ENCODE data around the gene ZNF217.
A peak's percentile ranks its signal among the peaks of the same experiment; 100 is the strongest.
"Not testable (repeated sequence)": the region's sequence is repeated elsewhere in the genome, so short reads cannot be mapped to it uniquely, and the experiment has no call there.

ZNF217 gene

GRCh38 chr20:53593466-53594007, at the start of gene ZNF217:
Gene ZNF217, minus strand, starts transcription at chr20:53593839. Its CDS starts 11,013 bp downstream, at chr20:53582826.
- peak in 2 of 3 donors; percentile 66 to 72 for DNase-seq (ENCODE audit: low read depth in 2 of 3, low spot score in 1 of 3)

- peak in 2 of 3 donors; percentile 46 to 52 for DNase-seq (ENCODE audit: low read depth in 2 of 3, low spot score in 1 of 3)
Measured at GRCh38 chr20:53643031-53643832, 49.6 kb upstream of the ZNF217 start.

- peak in 2 of 3 donors; percentile 16 to 39 for DNase-seq (ENCODE audit: low read depth in 2 of 3, low spot score in 1 of 3)
Measured at GRCh38 chr20:53642196-53643030, 48.8 kb upstream of the ZNF217 start.

GRCh38 chr20:53639647-53640440, 46.2 kb upstream of the ZNF217 start:
- DNase-seq (ENCODE audit: low read depth in 2 of 3, low spot score in 1 of 3) = no peak

GRCh38 chr20:53639128-53639527, 45.5 kb upstream of the ZNF217 start:
- no peak for DNase-seq (ENCODE audit: low read depth in 2 of 3, low spot score in 1 of 3)

- not testable (repeated sequence) for DNase-seq (ENCODE audit: low read depth in 2 of 3, low spot score in 1 of 3)
Measured at GRCh38 chr20:53637310-53637709, 43.7 kb upstream of the ZNF217 start.

- DNase-seq (ENCODE audit: low read depth in 2 of 3, low spot score in 1 of 3) = no peak
Measured at GRCh38 chr20:53636540-53637097, 43.0 kb upstream of the ZNF217 start.

- DNase-seq (ENCODE audit: low read depth in 2 of 3, low spot score in 1 of 3) = no peak
Measured at GRCh38 chr20:53635221-53635620, 41.6 kb upstream of the ZNF217 start.

GRCh38 chr20:53631909-53632662, 38.4 kb upstream of the ZNF217 start:
- no peak for DNase-seq (ENCODE audit: low read depth in 2 of 3, low spot score in 1 of 3)

GRCh38 chr20:53629436-53629835, 35.8 kb upstream of the ZNF217 start:
- DNase-seq (ENCODE audit: low read depth in 2 of 3, low spot score in 1 of 3) = no peak

GRCh38 chr20:53628758-53629157, 35.1 kb upstream of the ZNF217 start:
- DNase-seq (ENCODE audit: low read depth in 2 of 3, low spot score in 1 of 3) = not testable (repeated sequence)

GRCh38 chr20:53628076-53628475, 34.4 kb upstream of the ZNF217 start:
- DNase-seq (ENCODE audit: low read depth in 2 of 3, low spot score in 1 of 3) = no peak

- not testable (repeated sequence) for DNase-seq (ENCODE audit: low read depth in 2 of 3, low spot score in 1 of 3)
Measured at GRCh38 chr20:53627001-53627400, 33.4 kb upstream of the ZNF217 start.

- DNase-seq (ENCODE audit: low read depth in 2 of 3, low spot score in 1 of 3) = no peak
Measured at GRCh38 chr20:53626584-53626983, 32.9 kb upstream of the ZNF217 start.

GRCh38 chr20:53625311-53626129, 31.9 kb upstream of the ZNF217 start:
- no peak for DNase-seq (ENCODE audit: low read depth in 2 of 3, low spot score in 1 of 3)

GRCh38 chr20:53624927-53625250, 31.2 kb upstream of the ZNF217 start:
- not testable (repeated sequence) for DNase-seq (ENCODE audit: low read depth in 2 of 3, low spot score in 1 of 3)

GRCh38 chr20:53623454-53624211, 30.0 kb upstream of the ZNF217 start:
- peak in 2 of 3 donors; percentile 23 to 28 for DNase-seq (ENCODE audit: low read depth in 2 of 3, low spot score in 1 of 3)

GRCh38 chr20:53623134-53623453, 29.5 kb upstream of the ZNF217 start:
- DNase-seq (ENCODE audit: low read depth in 2 of 3, low spot score in 1 of 3) = no peak
